K562 (cell line): ENCODE results near the gene PHF1. TPM values are rescaled to one million over a fixed set of nuclear protein-coding genes. Genes with fewer than 3 reads are reported as not detected.
A peak's percentile ranks its signal among the peaks of the same experiment; 100 is the strongest.

ENCODE experiments used
- ATAC-seq: fragments of 200-7000 bp; cut with Tn5 transposase; 3 replicates; pipeline ENCODE4 v1.9.1; 2020; ENCODE audit warnings: moderate library complexity
- BruUV-seq: library from RNA; stranded (reverse); fragments of 400-500 nt; replicated peaks from 2 replicates; lab custom pipeline; 2021; lab: Mats Ljungman, UMichigan
- CTCF ChIA-PET: fragments of 300-600 bp; formaldehyde crosslinking; extraction: SDS; loops from one replicate; lab custom pipeline; 2021; ENCODE audit warnings: low intra/inter-chr PET ratio; lab: Yijun Ruan, JAX
- POLR2A ChIA-PET: fragments of 300-600, 350-650 bp; sonication (Branson Sonifier 250); formaldehyde crosslinking; extraction: SDS; loops from one replicate; lab custom pipeline; 2021; ENCODE audit warnings: antibody characterized with exemption, inconsistent platforms; lab: Yijun Ruan, JAX
- DNase-seq, 4 experiments: peaks; one replicate each; pipeline versions ENCODE4 v3.0.0 to v3.0.0-alpha.2; 2011 to 2018; ENCODE audit warnings: low spot score in 3 of 4, mixed read lengths in 3 of 4; ENCODE audit errors: extremely low read depth in 1 of 4
- FAIRE-seq: peaks from 2 replicates; lab custom pipeline; 2011; peaks lifted over from hg19 to GRCh38; lab: Jason Lieb, UNC
- H2AFZ ChIP-seq: 2 replicates; pipeline ENCODE4 v1.6.0; 2011; ENCODE audit warnings: low read depth, low read length, control low read depth, inconsistent platforms
- H3K27ac ChIP-seq: fragments of 200-600 bp; 3 replicates; pipeline ENCODE4 v1.8.0; 2011; ENCODE audit warnings: low read depth, mild to moderate bottlenecking, control low read depth, inconsistent platforms, low read length, moderate library complexity, mixed read lengths; ENCODE audit errors: extremely low read depth
- H3K27me3 ChIP-seq, 2 experiments: fragments of 300-600 bp in 1 of 2; 2 replicates in 1 of 2; 3 replicates in 1 of 2; pipeline versions ENCODE4 v1.6.0 to v1.8.0; 2011; ENCODE audit warnings: inconsistent platforms in 2 of 2, low read length in 2 of 2, mild to moderate bottlenecking in 1 of 2, mixed read lengths in 1 of 2, moderate library complexity in 1 of 2; ENCODE audit not compliant: control insufficient read depth in 2 of 2, insufficient read depth in 2 of 2
- H3K36me3 ChIP-seq: fragments of 300-600 bp; 3 replicates; pipeline ENCODE4 v1.8.0; 2011; ENCODE audit warnings: mild to moderate bottlenecking, low read length, inconsistent platforms; ENCODE audit not compliant: control insufficient read depth, insufficient read depth
- H3K4me1 ChIP-seq, 2 experiments: fragments of 200-600 bp in 1 of 2; replicated peaks in 1 of 2; 2 replicates in 1 of 2; 3 replicates in 1 of 2; pipeline versions ENCODE4 v1.5.1 to v1.8.0; 2011; ENCODE audit warnings: inconsistent platforms in 2 of 2, low read length in 2 of 2, mild to moderate bottlenecking in 1 of 2, mixed read lengths in 1 of 2, moderate library complexity in 1 of 2; ENCODE audit not compliant: control insufficient read depth in 2 of 2, insufficient read depth in 2 of 2
- H3K4me2 ChIP-seq: 2 replicates; pipeline ENCODE4 v1.6.1; 2011; ENCODE audit warnings: low read length, control low read depth, inconsistent platforms, mixed read lengths; ENCODE audit not compliant: insufficient read depth
- H3K4me3 ChIP-seq: fragments of 200-600 bp; sonication (generic), shearing (Covaris generic); 2 replicates; pipeline ENCODE4 v1.5.1; 2016; ENCODE audit warnings: control low read depth, inconsistent platforms
- H3K79me2 ChIP-seq: fragments of 200-600 bp; 3 replicates; pipeline ENCODE4 v1.8.0; 2011; ENCODE audit warnings: low read length, inconsistent platforms; ENCODE audit not compliant: control insufficient read depth, insufficient read depth
- H3K9ac ChIP-seq, 2 experiments: 2 replicates each; pipeline versions ENCODE4 v1.6.0 to v1.6.1; 2011; ENCODE audit warnings: low read depth in 2 of 2, low read length in 2 of 2, control low read depth in 1 of 2, inconsistent platforms in 1 of 2, mild to moderate bottlenecking in 1 of 2, mixed read lengths in 1 of 2; ENCODE audit not compliant: insufficient read depth in 1 of 2
- H3K9me1 ChIP-seq: one replicate; pipeline ENCODE4 v1.6.0; 2011; ENCODE audit warnings: inconsistent platforms, mild to moderate bottlenecking, low read length, moderate library complexity; ENCODE audit not compliant: control insufficient read depth, insufficient read depth
- H3K9me3 ChIP-seq: replicated peaks from 2 replicates; pipeline ENCODE4 v1.5.1; 2011; ENCODE audit warnings: low read depth, low read length, inconsistent platforms; ENCODE audit not compliant: control insufficient read depth, insufficient read depth
- H4K20me1 ChIP-seq: replicated peaks from 2 replicates; pipeline ENCODE4 v1.6.1; 2011; ENCODE audit warnings: low read length, inconsistent platforms, mixed read lengths; ENCODE audit not compliant: control insufficient read depth, insufficient read depth
- C11orf30 ChIP-seq: fragments of 450-650 bp; IDR thresholded peaks from 2 replicates; pipeline ENCODE4 v1.6.1; 2016; ENCODE audit warnings: low read depth, mild to moderate bottlenecking
- PHF21A ChIP-seq: fragments of 450-650 bp; IDR thresholded peaks from 2 replicates; pipeline ENCODE4 v1.6.1; 2017; ENCODE audit warnings: low read depth, borderline replicate concordance
- POLR2G ChIP-seq: fragments of 200-400 bp; formaldehyde crosslinking; IDR thresholded peaks from 2 replicates; pipeline ENCODE4 v1.6.1; 2017; ENCODE audit warnings: low read depth, mild to moderate bottlenecking, antibody characterized with exemption, low read length, moderate library complexity
- TRIM24 ChIP-seq, 2 experiments: fragments of 450-650 bp; IDR thresholded peaks; 2 replicates each; pipeline ENCODE4 v1.6.1; 2016
- ZNF316 ChIP-seq: fragments of 450-650 bp; IDR thresholded peaks from 2 replicates; pipeline ENCODE4 v1.6.1; 2016
- WGBS: fragments of 100-300 bp; shearing (Covaris generic); methylation state at CpG from one replicate; pipeline ENCODE4 v1.1.6; 2016; ENCODE audit warnings: low coverage, mixed read lengths; ENCODE audit not compliant: insufficient coverage; ENCODE audit errors: missing lambda C conversion rate; 5-methylcytosine and 5-hydroxymethylcytosine counted together
- in situ Hi-C: fragments of 300-500 bp; cut with MboI; formaldehyde crosslinking; loops from 4 replicates; pipeline ENCODE4 v1.15.0; 2018; ENCODE audit warnings: inconsistent platforms, mixed read lengths
- intact Hi-C: fragments of 100-400 bp; cut with micrococcal nuclease; formaldehyde crosslinking; loops from 2 replicates; pipeline ENCODE4 v1.14.2; 2022
- polyA plus RNA-seq, 8 experiments: library from polyadenylated mRNA; depleted of rRNA in 4 of 8; stranded (reverse) in 5 of 8; unstranded in 3 of 8; fragments of >200 nt; fragmentation: Nextera tagmentation in 2 of 8; fragmentation: Illumina TruSeq in 1 of 8; extraction: Ambion mirVana in 2 of 8; extraction: Trizol in 1 of 8; gene quantifications; 2 replicates each; pipeline versions ENCODE4 v1.2.1 to v1.2.3, GENCODE V29; 2011 to 2014; ENCODE audit warnings: inconsistent platforms in 1 of 8, missing spikeins in 1 of 8
- total RNA-seq, 7 experiments: library from RNA; depleted of rRNA in 6 of 7; stranded (reverse); fragments of >200 nt in 6 of 7; fragmentation: Illumina TruSeq in 2 of 7; extraction: Trizol in 2 of 7; gene quantifications; 2 replicates each; pipeline versions ENCODE4 v1.2.1 to v1.2.3, GENCODE V29; 2011 to 2021; ENCODE audit warnings: low replicate concordance in 1 of 7
- TF ChIP-seq, protein P1 (sequence below), 2 experiments: IDR thresholded peaks; 2 replicates each; pipeline ENCODE4 v1.6.1; 2011; ENCODE audit warnings: borderline replicate concordance in 1 of 2, control low read depth in 1 of 2, low read depth in 1 of 2, low read length in 1 of 2, mild to moderate bottlenecking in 1 of 2, mixed read lengths in 1 of 2, moderate library complexity in 1 of 2; ENCODE audit not compliant: insufficient read depth in 1 of 2, insufficient read length in 1 of 2, poor library complexity in 1 of 2, severe bottlenecking in 1 of 2; ENCODE audit errors: extremely low read depth in 1 of 2
- TF ChIP-seq, protein P2 (sequence below): fragments of 200-800 bp; sonication (Bioruptor generic); IDR thresholded peaks from 2 replicates; pipeline ENCODE4 v1.6.1; 2017; ENCODE audit warnings: missing genetic modification characterization, missing compliant biosample characterization

Gene PHF1
- total and polyA plus RNA-seq, 9 of the 15 experiments (the other 6 are each of a cell fraction or from before 2014, with no cell fraction given), result 3.7 to 64.2 (median 33.7) TPM

DNA sequence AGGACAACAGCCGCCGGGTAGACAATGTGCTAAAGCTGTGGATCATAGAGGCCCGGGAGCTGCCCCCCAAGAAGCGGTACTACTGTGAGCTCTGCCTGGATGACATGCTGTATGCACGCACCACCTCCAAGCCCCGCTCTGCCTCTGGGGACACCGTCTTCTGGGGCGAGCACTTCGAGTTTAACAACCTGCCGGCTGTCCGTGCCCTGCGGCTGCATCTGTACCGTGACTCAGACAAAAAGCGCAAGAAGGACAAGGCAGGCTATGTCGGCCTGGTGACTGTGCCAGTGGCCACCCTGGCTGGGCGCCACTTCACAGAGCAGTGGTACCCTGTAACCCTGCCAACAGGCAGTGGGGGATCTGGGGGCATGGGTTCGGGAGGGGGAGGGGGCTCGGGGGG, 26.9 kb downstream of the PHF1 start:
- in situ Hi-C loops, result no loop called here
- H3K36me3 ChIP-seq, result peaks cover 57% of the 10 kb centered on the region

DNA sequence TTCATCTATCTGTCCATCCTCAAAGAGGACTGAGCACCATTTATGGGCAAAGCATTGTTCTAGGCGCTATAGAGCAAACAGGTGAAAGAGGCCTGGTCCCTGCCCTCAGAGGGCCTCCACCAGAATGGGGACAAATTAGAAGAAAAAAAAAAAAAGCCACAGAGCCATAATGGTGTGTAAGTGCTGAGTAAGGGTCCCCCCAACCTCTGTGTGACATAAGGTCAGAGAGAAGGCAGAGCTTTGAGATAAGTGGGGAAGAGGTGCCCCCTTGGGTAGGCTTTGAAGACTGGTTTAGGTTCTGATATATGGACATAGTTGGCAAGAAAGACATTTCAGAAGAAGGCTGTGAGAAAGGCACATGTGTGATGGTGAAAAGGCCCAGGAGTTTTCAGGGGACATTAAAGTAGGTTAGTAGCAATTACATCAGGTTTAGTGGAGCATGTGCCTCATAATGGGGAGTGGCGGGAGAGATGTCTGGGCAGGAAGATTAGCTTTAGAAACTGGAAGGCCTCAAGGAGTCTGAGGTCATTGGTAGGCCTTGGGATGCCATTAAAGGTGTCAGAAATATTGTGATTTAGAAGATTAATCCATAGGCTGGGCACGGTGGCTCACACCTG, 28.3 kb downstream of the PHF1 start:
- no TSS peak for BruUV-seq
- in situ Hi-C loops, result no loop called here
- TF ChIP-seq PHF21A, result 0 out of 2 replicates have a peak, but pooled peaks have one; percentile 37
- TF ChIP-seq TRIM24 (IDR thresholded peaks at IDR 0.05), result peak in 1 of 2 experiments; percentile 31; a peak in 1 of 4 replicates
- TF ChIP-seq, protein P1, sequence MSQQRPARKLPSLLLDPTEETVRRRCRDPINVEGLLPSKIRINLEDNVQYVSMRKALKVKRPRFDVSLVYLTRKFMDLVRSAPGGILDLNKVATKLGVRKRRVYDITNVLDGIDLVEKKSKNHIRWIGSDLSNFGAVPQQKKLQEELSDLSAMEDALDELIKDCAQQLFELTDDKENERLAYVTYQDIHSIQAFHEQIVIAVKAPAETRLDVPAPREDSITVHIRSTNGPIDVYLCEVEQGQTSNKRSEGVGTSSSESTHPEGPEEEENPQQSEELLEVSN (IDR thresholded peaks at IDR 0.05; ENCODE audit: borderline replicate concordance in 1 of 2, extremely low read depth in 1 of 2, insufficient read depth in 1 of 2, insufficient read length in 1 of 2, low read depth in 1 of 2, low read length in 1 of 2, poor library complexity in 1 of 2, severe bottlenecking in 1 of 2), result peak in 1 of 2 experiments; percentile 50
- TF ChIP-seq, protein P2, sequence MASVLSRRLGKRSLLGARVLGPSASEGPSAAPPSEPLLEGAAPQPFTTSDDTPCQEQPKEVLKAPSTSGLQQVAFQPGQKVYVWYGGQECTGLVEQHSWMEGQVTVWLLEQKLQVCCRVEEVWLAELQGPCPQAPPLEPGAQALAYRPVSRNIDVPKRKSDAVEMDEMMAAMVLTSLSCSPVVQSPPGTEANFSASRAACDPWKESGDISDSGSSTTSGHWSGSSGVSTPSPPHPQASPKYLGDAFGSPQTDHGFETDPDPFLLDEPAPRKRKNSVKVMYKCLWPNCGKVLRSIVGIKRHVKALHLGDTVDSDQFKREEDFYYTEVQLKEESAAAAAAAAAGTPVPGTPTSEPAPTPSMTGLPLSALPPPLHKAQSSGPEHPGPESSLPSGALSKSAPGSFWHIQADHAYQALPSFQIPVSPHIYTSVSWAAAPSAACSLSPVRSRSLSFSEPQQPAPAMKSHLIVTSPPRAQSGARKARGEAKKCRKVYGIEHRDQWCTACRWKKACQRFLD, result 0 out of 2 replicates have a peak, but pooled peaks have one; percentile 32
- peak; percentile 32; the same call in 1 of the 2 replicates for TF ChIP-seq C11orf30

More for the DNA sequence above, 26.9 kb downstream of the PHF1 start:
- CTCF ChIA-PET, result no interaction called here
- intact Hi-C loops, result no loop called here
- H2AFZ ChIP-seq, result no peak overlapping the region
- 91% methylated on average over 17 of the region's 18 CpGs for WGBS
- TF ChIP-seq ZNF316 (no peak), POLR2G (0 out of 2 replicates have a peak, but pooled peaks have one; percentile 27)
- TF ChIP-seq, all 486 proteins: peak for 1
- no peak overlapping the region for H3K4me2 ChIP-seq
- POLR2A ChIA-PET, result interaction anchor here (0.5 to 3.3 kb wide), 4 partner anchors 10 to 172 kb away, joined by 3 to 13 read pairs (median 4); no protein-coding TSS in a partner anchor
- no peak overlapping the region for H3K27ac ChIP-seq
- no peaks in the 10 kb centered on the region for H3K9me3 ChIP-seq
- H3K79me2 ChIP-seq, result no peaks in the 10 kb centered on the region
- no TSS peak for BruUV-seq
- ATAC-seq (no peak), DNase-seq (no peak), FAIRE-seq (no peak)
- peaks cover 23 to 36% of the 10 kb centered on the region in 2 experiments for H3K4me1 ChIP-seq
- peak overlapping the region in 1 of 2 experiments; percentile 43; a peak in 1 of 4 replicates for H3K9ac ChIP-seq
- H3K4me3 ChIP-seq, result no peak overlapping the region
- no peaks in the 10 kb centered on the region for H3K27me3 ChIP-seq
- no peaks in the 10 kb centered on the region for H3K9me1 ChIP-seq
- H4K20me1 ChIP-seq, result no peaks in the 10 kb centered on the region; the same call in 1 of the 2 replicates

More for the DNA sequence above, 28.3 kb downstream of the PHF1 start:
- 94% methylated on average over 3 of the region's 3 CpGs for WGBS
- peaks cover 68% of the 10 kb centered on the region for H3K36me3 ChIP-seq
- H3K9ac ChIP-seq, result no peak overlapping the region
- no peaks in the 10 kb centered on the region for H3K9me3 ChIP-seq
- H3K27me3 ChIP-seq, result no peaks in the 10 kb centered on the region
- peak; percentile 6 for FAIRE-seq
- intact Hi-C loops, result no loop called here
- no peak for DNase-seq
- H3K4me3 ChIP-seq, result no peak overlapping the region
- peak; percentile 18; the same call in 1 of the 3 replicates for ATAC-seq
- H3K4me1 ChIP-seq, result peaks cover 19 to 32% of the 10 kb centered on the region in 2 experiments
- H4K20me1 ChIP-seq, result no peaks in the 10 kb centered on the region; the same call in 1 of the 2 replicates
- H3K9me1 ChIP-seq, result no peaks in the 10 kb centered on the region
- CTCF ChIA-PET, result no interaction called here
- H2AFZ ChIP-seq, result no peak overlapping the region
- no peak overlapping the region for H3K27ac ChIP-seq
- POLR2A ChIA-PET, result interaction anchor here (0.6 to 3.8 kb wide), 7 partner anchors 8 to 187 kb away, joined by 3 to 30 read pairs (median 3); partner anchors contain the start of genes RPS18, VPS52 and ZBTB9
- no peak overlapping the region for H3K4me2 ChIP-seq
- no peaks in the 10 kb centered on the region for H3K79me2 ChIP-seq
